Measurements from ENCODE around the gene NGEF. TPM values are rescaled to one million over a fixed set of nuclear protein-coding genes. Genes with fewer than 3 reads are reported as not detected.

Gene NGEF
- total RNA-seq, 1 experiment from 2014 or later = 71.3 TPM

DNA sequence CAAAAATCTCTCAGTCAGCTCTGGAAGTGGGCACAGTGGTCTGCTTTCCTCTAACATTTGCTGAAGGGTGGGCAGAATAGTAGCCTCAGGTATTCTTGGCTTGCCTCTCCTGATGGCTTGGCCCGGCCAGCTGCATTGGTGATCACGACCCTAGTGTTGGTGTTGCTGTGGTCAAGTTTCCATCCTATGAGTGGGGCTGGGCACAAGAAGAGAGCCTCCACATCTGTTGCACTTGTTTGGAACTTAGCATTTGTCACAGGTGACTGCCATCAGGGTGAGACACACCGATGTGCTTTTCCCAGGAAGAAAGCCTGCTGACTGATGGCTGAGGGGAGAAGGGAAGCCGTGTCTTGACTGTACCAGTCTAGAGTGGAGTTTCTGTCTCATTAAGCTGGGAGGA, 176.1 kb downstream of the NGEF start:
- Histone ChIP-seq H3F3A (ENCODE audit: low read length, unreplicated experiment) (no peaks in the 10 kb centered on the region), H3K4me3 (ENCODE audit: low read length) (no peak overlapping the region), H3K9ac (ENCODE audit: low read length) (no peak overlapping the region), H3K27ac (ENCODE audit: low read length) (no peak overlapping the region), H4K20me1 (ENCODE audit: low read length) (peaks cover 5% of the 10 kb centered on the region; the same call in 1 of the 2 replicates), H3K4me1 (ENCODE audit: insufficient read depth, low read length) (peaks cover 12% of the 10 kb centered on the region), H3K9me2 (replicated peaks; ENCODE audit: low read length) (no peaks in the 10 kb centered on the region), H3K4me2 (ENCODE audit: low read length) (no peak overlapping the region), H3K79me2 (ENCODE audit: low read length) (no peaks in the 10 kb centered on the region), H2AFZ (ENCODE audit: low read length) (no peak overlapping the region), H3K36me3 (ENCODE audit: low read depth, low read length) (peaks cover 36% of the 10 kb centered on the region), H3K27me3 (ENCODE audit: low read length) (no peaks in the 10 kb centered on the region), H3K9me3 (ENCODE audit: low read length) (no peaks in the 10 kb centered on the region)
- ChIA-PET CTCF (interaction anchor here (0.6 kb wide), 1 partner anchor 80 kb away, joined by 4 read pairs; no protein-coding TSS in a partner anchor), POLR2A (ENCODE audit: unreplicated experiment) (no interaction called here)
- no peak for ATAC-seq
- no TSS peak for BruUV-seq (replicated peaks)
- no peak for DNase-seq
- TF ChIP-seq EZH2phosphoT487 (IDR thresholded peaks at IDR 0.05; ENCODE audit: borderline replicate concordance, low read length) = no peak
- no peak for TF ChIP-seq EZH2 (IDR thresholded peaks at IDR 0.05; ENCODE audit: low read length, unreplicated experiment)
- TF ChIP-seq, protein P1, sequence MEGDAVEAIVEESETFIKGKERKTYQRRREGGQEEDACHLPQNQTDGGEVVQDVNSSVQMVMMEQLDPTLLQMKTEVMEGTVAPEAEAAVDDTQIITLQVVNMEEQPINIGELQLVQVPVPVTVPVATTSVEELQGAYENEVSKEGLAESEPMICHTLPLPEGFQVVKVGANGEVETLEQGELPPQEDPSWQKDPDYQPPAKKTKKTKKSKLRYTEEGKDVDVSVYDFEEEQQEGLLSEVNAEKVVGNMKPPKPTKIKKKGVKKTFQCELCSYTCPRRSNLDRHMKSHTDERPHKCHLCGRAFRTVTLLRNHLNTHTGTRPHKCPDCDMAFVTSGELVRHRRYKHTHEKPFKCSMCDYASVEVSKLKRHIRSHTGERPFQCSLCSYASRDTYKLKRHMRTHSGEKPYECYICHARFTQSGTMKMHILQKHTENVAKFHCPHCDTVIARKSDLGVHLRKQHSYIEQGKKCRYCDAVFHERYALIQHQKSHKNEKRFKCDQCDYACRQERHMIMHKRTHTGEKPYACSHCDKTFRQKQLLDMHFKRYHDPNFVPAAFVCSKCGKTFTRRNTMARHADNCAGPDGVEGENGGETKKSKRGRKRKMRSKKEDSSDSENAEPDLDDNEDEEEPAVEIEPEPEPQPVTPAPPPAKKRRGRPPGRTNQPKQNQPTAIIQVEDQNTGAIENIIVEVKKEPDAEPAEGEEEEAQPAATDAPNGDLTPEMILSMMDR (conservative IDR thresholded peaks at IDR 0.05; ENCODE audit: low read depth, low read length) = no peak
- intact Hi-C loops (cut with micrococcal nuclease) = no loop called here

DNA sequence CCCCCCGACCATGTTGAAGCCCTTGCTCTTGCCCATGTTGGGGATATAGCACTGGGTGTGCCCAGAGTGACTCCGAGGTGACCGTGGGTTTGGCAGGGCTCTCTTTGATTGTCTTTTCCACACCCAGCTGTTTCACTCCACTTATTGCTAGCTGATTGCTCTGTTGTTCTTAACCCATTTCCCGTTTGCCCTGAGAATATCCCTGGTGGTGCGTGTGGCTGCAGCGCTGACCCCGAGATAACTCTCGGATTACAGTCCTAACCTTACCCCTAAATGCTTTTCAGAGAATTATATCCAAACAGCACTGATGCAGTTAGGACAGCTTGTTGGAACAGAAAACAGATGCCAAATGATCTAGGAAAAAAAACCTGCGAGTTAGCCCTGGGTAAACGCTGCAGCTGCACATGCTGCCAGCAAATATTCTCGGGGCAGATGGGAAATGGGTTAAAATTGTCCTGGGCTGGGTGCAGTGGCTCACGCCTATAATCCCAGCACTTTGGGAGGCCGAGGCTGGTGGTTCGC, 177.3 kb downstream of the NGEF start:
- Histone ChIP-seq H3K9ac (ENCODE audit: low read length) (no peak overlapping the region), H4K20me1 (ENCODE audit: low read length) (peaks cover 5% of the 10 kb centered on the region; the same call in 1 of the 2 replicates), H3K36me3 (ENCODE audit: low read depth, low read length) (peaks cover 46% of the 10 kb centered on the region), H3K9me3 (ENCODE audit: low read length) (no peaks in the 10 kb centered on the region), H3F3A (ENCODE audit: low read length, unreplicated experiment) (no peaks in the 10 kb centered on the region), H3K4me3 (ENCODE audit: low read length) (no peak overlapping the region), H3K4me1 (ENCODE audit: insufficient read depth, low read length) (peaks cover 12% of the 10 kb centered on the region), H2AFZ (ENCODE audit: low read length) (no peak overlapping the region), H3K9me2 (replicated peaks; ENCODE audit: low read length) (no peaks in the 10 kb centered on the region), H3K79me2 (ENCODE audit: low read length) (no peaks in the 10 kb centered on the region), H3K4me2 (ENCODE audit: low read length) (no peak overlapping the region), H3K27ac (ENCODE audit: low read length) (no peak overlapping the region), H3K27me3 (ENCODE audit: low read length) (no peaks in the 10 kb centered on the region)
- no TSS peak for BruUV-seq (replicated peaks)
- intact Hi-C loops (cut with micrococcal nuclease) = no loop called here
- ATAC-seq = peak; percentile 48; the same call in 1 of the 2 replicates
- no peak for DNase-seq
- CTCF ChIA-PET = interaction anchor here (0.7 kb wide), 1 partner anchor 666 kb away, joined by 8 read pairs; no protein-coding TSS in a partner anchor
- no peak for TF ChIP-seq EZH2phosphoT487 (IDR thresholded peaks at IDR 0.05; ENCODE audit: borderline replicate concordance, low read length)
- TF ChIP-seq, protein P1 (conservative IDR thresholded peaks at IDR 0.05; ENCODE audit: low read depth, low read length) = no peak
- TF ChIP-seq EZH2 (IDR thresholded peaks at IDR 0.05; ENCODE audit: low read length, unreplicated experiment) = no peak
- POLR2A ChIA-PET (ENCODE audit: unreplicated experiment) = no interaction called here

DNA sequence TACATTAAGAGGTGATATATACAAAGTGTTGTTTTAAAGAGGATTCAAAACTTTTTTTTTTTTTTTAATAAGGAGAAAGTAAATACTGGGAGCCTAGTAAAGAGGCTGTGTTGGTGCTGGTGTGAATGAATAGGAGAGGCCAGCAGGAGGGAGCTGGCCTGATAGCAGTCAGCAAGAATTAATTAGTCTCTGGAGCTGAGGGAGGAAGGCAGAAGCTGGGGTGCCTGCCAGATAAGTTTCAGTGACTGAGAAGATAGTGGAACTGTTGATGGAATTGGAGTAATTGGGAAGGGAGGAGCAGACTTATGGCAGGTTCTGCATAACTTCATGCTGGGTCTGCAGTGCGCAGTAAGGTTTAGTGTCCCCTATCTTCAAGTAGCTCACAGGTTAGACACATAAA, 179.2 kb downstream of the NGEF start:
- Histone ChIP-seq H3K9me2 (replicated peaks; ENCODE audit: low read length) (no peaks in the 10 kb centered on the region), H3K4me1 (ENCODE audit: insufficient read depth, low read length) (peaks cover 12% of the 10 kb centered on the region), H3K9me3 (ENCODE audit: low read length) (no peaks in the 10 kb centered on the region), H4K20me1 (ENCODE audit: low read length) (no peaks in the 10 kb centered on the region), H3K27me3 (ENCODE audit: low read length) (no peaks in the 10 kb centered on the region), H3K9ac (ENCODE audit: low read length) (no peak overlapping the region), H3K79me2 (ENCODE audit: low read length) (no peaks in the 10 kb centered on the region), H3K27ac (ENCODE audit: low read length) (no peak overlapping the region), H3K36me3 (ENCODE audit: low read depth, low read length) (peaks cover 45% of the 10 kb centered on the region), H3K4me3 (ENCODE audit: low read length) (no peak overlapping the region), H3F3A (ENCODE audit: low read length, unreplicated experiment) (no peaks in the 10 kb centered on the region), H2AFZ (ENCODE audit: low read length) (no peak overlapping the region), H3K4me2 (ENCODE audit: low read length) (no peak overlapping the region)
- DNase-seq = no peak
- BruUV-seq (replicated peaks) = no TSS peak
- TF ChIP-seq, protein P1 (conservative IDR thresholded peaks at IDR 0.05; ENCODE audit: low read depth, low read length) = no peak
- no peak for TF ChIP-seq EZH2phosphoT487 (IDR thresholded peaks at IDR 0.05; ENCODE audit: borderline replicate concordance, low read length)
- no peak for TF ChIP-seq EZH2 (IDR thresholded peaks at IDR 0.05; ENCODE audit: low read length, unreplicated experiment)
- CTCF ChIA-PET = no interaction called here
- intact Hi-C loops (cut with micrococcal nuclease) = no loop called here
- ATAC-seq = no peak
- POLR2A ChIA-PET (ENCODE audit: unreplicated experiment) = no interaction called here
